A549 (cell line): ENCODE data around the gene COX4I1. TPM values are rescaled to one million over a fixed set of nuclear protein-coding genes. Genes with fewer than 3 reads are reported as not detected.

Source experiments
- ATAC-seq, 2 experiments: fragments of 200-7000 bp in 1 of 2; fragments of >200 bp in 1 of 2; cut with Nextera tagmentation in 1 of 2; cut with Tn5 transposase in 1 of 2; 3 replicates each; pipeline versions ENCODE4 v1.8.0 to v1.9.1; 2018 to 2020; ENCODE audit warnings: mild to moderate bottlenecking in 1 of 2, moderate library complexity in 1 of 2
- CTCF ChIA-PET: fragments of 300-600 bp; sonication (Branson Sonifier 250); formaldehyde crosslinking; extraction: SDS; loops from one replicate; lab custom pipeline; 2021; ENCODE audit warnings: antibody characterized with exemption, inconsistent platforms; lab: Yijun Ruan, JAX
- POLR2A ChIA-PET: fragments of 350-600 bp; formaldehyde crosslinking; extraction: SDS; loops from one replicate; lab custom pipeline; 2021; ENCODE audit warnings: antibody characterized with exemption, inconsistent platforms; lab: Yijun Ruan, JAX
- DNase-seq, 2 experiments: peaks; one replicate each; pipeline versions ENCODE4 v3.0.0 to v3.0.0-alpha.2; 2011 to 2016; ENCODE audit warnings: low read depth in 1 of 2, low spot score in 1 of 2
- FAIRE-seq: peaks from 2 replicates; lab custom pipeline; 2011; peaks lifted over from hg19 to GRCh38; lab: Jason Lieb, UNC
- H3K27ac ChIP-seq, 2 experiments: fragments of >200 bp; sonication (Bioruptor Twin); formaldehyde crosslinking; 3 replicates each; pipeline ENCODE4 v1.5.1; 2016 to 2017
- H3K4me1 ChIP-seq: fragments of >200 bp; sonication (Bioruptor Twin); formaldehyde crosslinking; 3 replicates; pipeline ENCODE4 v1.6.1; 2016
- H3K4me2 ChIP-seq: fragments of >200 bp; sonication (Bioruptor Twin); formaldehyde crosslinking; 3 replicates; pipeline ENCODE4 v1.6.1; 2016
- H3K4me3 ChIP-seq: fragments of >200 bp; sonication (Bioruptor Twin); formaldehyde crosslinking; 3 replicates; pipeline ENCODE4 v1.5.1; 2016
- H3K9me3 ChIP-seq: fragments of >200 bp; sonication (Bioruptor Twin); formaldehyde crosslinking; 3 replicates; pipeline ENCODE4 v1.6.1; 2016
- CBX8 ChIP-seq: fragments of 200-600 bp; sonication (generic); IDR thresholded peaks from 2 replicates; pipeline ENCODE4 v1.6.1; 2016
- CHD4 ChIP-seq: fragments of 200-600 bp; sonication (generic); IDR thresholded peaks from 2 replicates; pipeline ENCODE4 v1.6.1; 2016; ENCODE audit warnings: antibody characterized with exemption, mild to moderate bottlenecking, borderline replicate concordance
- CTCF ChIP-seq: fragments of >200 bp; sonication (Bioruptor Twin); formaldehyde crosslinking; IDR thresholded peaks from 3 replicates; pipeline ENCODE4 v1.5.1; 2016
- EP300 ChIP-seq, 2 experiments: fragments of >200 bp; sonication (Bioruptor Twin); formaldehyde crosslinking; IDR thresholded peaks; 2 replicates in 1 of 2; 3 replicates in 1 of 2; pipeline ENCODE4 v1.6.1; 2016 to 2017
- ESRRA ChIP-seq: fragments of 150-350 bp; IDR thresholded peaks from 2 replicates; pipeline ENCODE4 v1.6.1; 2014; ENCODE audit warnings: mild to moderate bottlenecking, low read length, borderline replicate concordance
- FOXS1 ChIP-seq: fragments of 250-450 bp; sonication (Bioruptor Pico); IDR thresholded peaks from 2 replicates; pipeline ENCODE4 v1.5.0; 2020; ENCODE audit warnings: mild to moderate bottlenecking, moderate library complexity
- GATA3 ChIP-seq: IDR thresholded peaks from 2 replicates; pipeline ENCODE4 v1.6.1; 2012; ENCODE audit warnings: borderline replicate concordance
- HDAC2 ChIP-seq: fragments of 200-600 bp; sonication (generic); IDR thresholded peaks from 2 replicates; pipeline ENCODE4 v1.6.1; 2016
- HES2 ChIP-seq: fragments of >200 bp; sonication (Bioruptor Twin); formaldehyde crosslinking; IDR thresholded peaks from 2 replicates; pipeline ENCODE4 v1.6.1; 2016
- HEYL ChIP-seq: fragments of 250-450 bp; sonication (Bioruptor Pico); IDR thresholded peaks from 2 replicates; pipeline ENCODE4 v1.8.0; 2021; ENCODE audit warnings: mild to moderate bottlenecking, moderate library complexity
- MAFK ChIP-seq: fragments of 450-650 bp; IDR thresholded peaks from 2 replicates; pipeline ENCODE4 v1.6.1; 2014; ENCODE audit not compliant: partially characterized antibody
- MAZ ChIP-seq: fragments of 150-350 bp; IDR thresholded peaks from 2 replicates; pipeline ENCODE4 v1.6.1; 2014; ENCODE audit warnings: antibody characterized with exemption, low read depth, low read length, borderline replicate concordance
- NFE2L2 ChIP-seq: fragments of 150-350 bp; conservative IDR thresholded peaks from 2 replicates; pipeline ENCODE4 v1.6.1; 2014; ENCODE audit warnings: low read length
- PBX3 ChIP-seq: IDR thresholded peaks from 2 replicates; pipeline ENCODE4 v1.6.1; 2012
- POLR2A ChIP-seq: IDR thresholded peaks from 2 replicates; pipeline ENCODE4 v1.6.1; 2012; ENCODE audit warnings: mild to moderate bottlenecking, low read length
- POLR2AphosphoS2 ChIP-seq: conservative IDR thresholded peaks from 2 replicates; pipeline ENCODE4 v1.6.1; 2012; ENCODE audit warnings: low read length, improper control_type of control experiment, inconsistent platforms
- RAD21 ChIP-seq, 2 experiments: fragments of >200 bp in 1 of 2; sonication (Bioruptor Twin) in 1 of 2; formaldehyde crosslinking in 1 of 2; IDR thresholded peaks in 1 of 2; conservative IDR thresholded peaks in 1 of 2; 2 replicates in 1 of 2; 3 replicates in 1 of 2; pipeline ENCODE4 v1.6.1; 2012 to 2018; ENCODE audit warnings: inconsistent platforms in 1 of 2
- ZC3H11A ChIP-seq: fragments of 450-650 bp; IDR thresholded peaks from 2 replicates; pipeline ENCODE4 v1.6.1; 2014; ENCODE audit warnings: antibody characterized with exemption, mild to moderate bottlenecking
- ZNF302 ChIP-seq: fragments of 250-450 bp; sonication (Bioruptor Pico); IDR thresholded peaks from 2 replicates; pipeline ENCODE4 v1.9.0; 2021; ENCODE audit warnings: inconsistent platforms, mild to moderate bottlenecking, moderate library complexity
- WGBS: methylation state at CpG from one replicate; pipeline ENCODE4 v1.1.6; 2017; ENCODE audit errors: missing lambda C conversion rate; 5-methylcytosine and 5-hydroxymethylcytosine counted together
- polyA plus RNA-seq, 4 experiments: library from polyadenylated mRNA; depleted of rRNA in 3 of 4; stranded (reverse); fragments of >200 nt; fragmentation: RNase III in 1 of 4; extraction: RNeasy Plus Mini Kit Qiagen cat#74134 plus additional on column Dnase treatment in 1 of 4; gene quantifications; 2 replicates in 3 of 4; 3 replicates in 1 of 4; pipeline ENCODE4 v1.2.3, GENCODE V29; 2011 to 2017
- TF ChIP-seq, protein P1 (sequence below): IDR thresholded peaks from 2 replicates; pipeline ENCODE4 v1.6.1; 2012; ENCODE audit warnings: low read depth, borderline replicate concordance
- TF ChIP-seq, protein P2 (sequence below): fragments of 150-350 bp; IDR thresholded peaks from 2 replicates; pipeline ENCODE4 v1.6.1; 2014; ENCODE audit warnings: low read depth, mild to moderate bottlenecking, low read length
- TF ChIP-seq, protein P3 (sequence below): fragments of 450-650 bp; IDR thresholded peaks from 2 replicates; pipeline ENCODE4 v1.6.1; 2014; ENCODE audit warnings: antibody characterized with exemption
- TF ChIP-seq, protein P4 (sequence below): fragments of 250-450 bp; sonication (Bioruptor Pico); IDR thresholded peaks from 2 replicates; pipeline ENCODE4 v1.5.0; 2020; ENCODE audit warnings: low read depth, mild to moderate bottlenecking, moderate library complexity

COX4I1 gene
- polyA plus RNA-seq, 2 of the 4 experiments (the other 2 are of a cell fraction): 783 to 929 TPM

DNA sequence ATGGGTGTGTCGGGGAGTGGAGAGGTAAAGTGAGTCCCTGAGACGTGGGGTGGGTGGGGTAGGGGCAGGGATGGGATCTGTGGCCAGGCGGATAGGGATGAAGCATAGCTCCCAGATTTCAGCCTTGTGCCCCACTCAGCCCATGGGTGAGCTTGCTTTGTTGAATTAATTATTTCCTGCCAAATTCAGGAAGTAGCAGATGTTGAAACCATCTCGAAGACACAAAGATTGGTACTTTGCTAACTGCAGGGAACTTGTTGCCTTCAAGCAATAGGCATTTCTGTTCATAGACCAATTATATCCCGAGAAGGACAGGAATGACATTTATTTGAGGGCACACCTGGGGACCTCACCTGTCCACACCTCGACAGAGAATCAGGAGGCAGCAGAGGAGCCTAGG is 37.6 kb upstream of the COX4I1 start:
- no peak overlapping the region for H3K4me3 ChIP-seq
- FAIRE-seq (no peak), DNase-seq (no peak), ATAC-seq (no peak)
- H3K27ac ChIP-seq: no peak overlapping the region
- H3K4me1 ChIP-seq: peaks cover under 1% of the 10 kb centered on the region
- ChIA-PET CTCF (interaction anchor here (0.8 to 5.6 kb wide), 6 partner anchors 11 to 486 kb away, joined by 3 to 43 read pairs (median 6); partner anchors contain the start of gene C16orf74), POLR2A (no interaction called here)
- 52% methylated on average over 6 of the region's 6 CpGs for WGBS
- TF ChIP-seq FOXS1 (CRISPR knock-in tag) (no peak), HDAC2 (no peak), PBX3 (no peak), ESRRA (no peak), NFE2L2 (no peak), POLR2AphosphoS2 (no peak), CBX8 (no peak), HEYL (no peak)
- TF ChIP-seq, protein P1, sequence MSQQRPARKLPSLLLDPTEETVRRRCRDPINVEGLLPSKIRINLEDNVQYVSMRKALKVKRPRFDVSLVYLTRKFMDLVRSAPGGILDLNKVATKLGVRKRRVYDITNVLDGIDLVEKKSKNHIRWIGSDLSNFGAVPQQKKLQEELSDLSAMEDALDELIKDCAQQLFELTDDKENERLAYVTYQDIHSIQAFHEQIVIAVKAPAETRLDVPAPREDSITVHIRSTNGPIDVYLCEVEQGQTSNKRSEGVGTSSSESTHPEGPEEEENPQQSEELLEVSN: no peak
- TF ChIP-seq, protein P2, sequence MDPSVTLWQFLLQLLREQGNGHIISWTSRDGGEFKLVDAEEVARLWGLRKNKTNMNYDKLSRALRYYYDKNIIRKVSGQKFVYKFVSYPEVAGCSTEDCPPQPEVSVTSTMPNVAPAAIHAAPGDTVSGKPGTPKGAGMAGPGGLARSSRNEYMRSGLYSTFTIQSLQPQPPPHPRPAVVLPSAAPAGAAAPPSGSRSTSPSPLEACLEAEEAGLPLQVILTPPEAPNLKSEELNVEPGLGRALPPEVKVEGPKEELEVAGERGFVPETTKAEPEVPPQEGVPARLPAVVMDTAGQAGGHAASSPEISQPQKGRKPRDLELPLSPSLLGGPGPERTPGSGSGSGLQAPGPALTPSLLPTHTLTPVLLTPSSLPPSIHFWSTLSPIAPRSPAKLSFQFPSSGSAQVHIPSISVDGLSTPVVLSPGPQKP: no peak
- H3K9me3 ChIP-seq: no peaks in the 10 kb centered on the region
- no peak overlapping the region for H3K4me2 ChIP-seq

DNA sequence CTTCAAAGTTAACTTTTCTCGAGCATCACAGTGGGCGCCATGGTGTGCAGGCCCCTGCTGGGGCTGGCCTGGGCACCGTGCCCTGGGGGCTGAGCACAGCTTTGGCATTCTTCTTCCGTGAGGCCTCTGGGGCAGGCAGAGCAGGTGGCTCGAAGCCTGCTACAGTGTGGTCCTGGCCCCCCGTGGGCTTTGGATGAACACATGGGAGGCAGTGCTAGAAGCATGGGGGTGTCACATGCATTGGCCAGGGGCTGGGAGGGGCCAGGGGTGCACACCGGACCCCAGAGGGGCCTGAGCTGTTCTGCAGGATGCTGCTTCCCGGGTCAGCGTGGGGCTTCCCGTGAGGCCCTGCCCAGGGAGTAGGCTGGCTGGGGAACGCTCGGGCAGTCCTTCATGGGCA is 36.5 kb upstream of the COX4I1 start:
- no peak overlapping the region for H3K4me3 ChIP-seq
- TF ChIP-seq HDAC2 (no peak), HES2 (no peak), GATA3 (no peak), ZC3H11A (no peak), CTCF (no peak), POLR2A (no peak), RAD21 (conservative IDR thresholded peaks at IDR 0.05 in 1 of 2, IDR thresholded peaks at IDR 0.05 in 1 of 2) (no peak), MAZ (no peak)
- TF ChIP-seq, protein P3, sequence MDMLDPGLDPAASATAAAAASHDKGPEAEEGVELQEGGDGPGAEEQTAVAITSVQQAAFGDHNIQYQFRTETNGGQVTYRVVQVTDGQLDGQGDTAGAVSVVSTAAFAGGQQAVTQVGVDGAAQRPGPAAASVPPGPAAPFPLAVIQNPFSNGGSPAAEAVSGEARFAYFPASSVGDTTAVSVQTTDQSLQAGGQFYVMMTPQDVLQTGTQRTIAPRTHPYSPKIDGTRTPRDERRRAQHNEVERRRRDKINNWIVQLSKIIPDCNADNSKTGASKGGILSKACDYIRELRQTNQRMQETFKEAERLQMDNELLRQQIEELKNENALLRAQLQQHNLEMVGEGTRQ: no peak
- FAIRE-seq (no peak), DNase-seq (no peak), ATAC-seq (no peak)
- H3K4me1 ChIP-seq: peaks cover 11% of the 10 kb centered on the region
- 80% methylated on average over 11 of the region's 12 CpGs for WGBS
- ChIA-PET CTCF (interaction anchor here (0.6 to 5.6 kb wide), 7 partner anchors 25 to 312 kb away, joined by 3 to 43 read pairs (median 6); no protein-coding TSS in a partner anchor), POLR2A (no interaction called here)
- H3K4me2 ChIP-seq: no peak overlapping the region
- no peaks in the 10 kb centered on the region for H3K9me3 ChIP-seq
- H3K27ac ChIP-seq: no peak overlapping the region

DNA sequence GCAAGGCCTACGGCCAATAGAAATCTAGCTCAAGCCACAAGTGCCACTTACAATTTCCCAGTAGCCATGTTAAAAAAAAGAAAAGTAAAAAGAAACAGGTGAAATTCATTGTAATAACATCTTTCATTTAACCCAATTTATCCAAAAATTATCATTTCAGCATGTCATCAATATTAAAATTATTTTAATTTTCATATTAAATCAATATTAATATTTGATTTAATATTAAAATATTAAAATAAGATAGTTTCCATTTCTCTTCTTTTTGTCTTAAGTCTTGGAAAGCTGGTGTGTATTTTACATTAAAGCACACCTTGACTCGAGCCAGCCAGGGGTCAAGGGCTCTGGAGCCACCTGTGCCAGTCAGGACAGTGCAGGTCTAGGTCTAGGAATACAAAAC is 35.9 kb upstream of the COX4I1 start:
- CTCF ChIA-PET: interaction anchor here (0.6 to 5.6 kb wide), 3 partner anchors 26 to 313 kb away, joined by 3 to 43 read pairs (median 6); no protein-coding TSS in a partner anchor
- POLR2A ChIA-PET: no interaction called here
- WGBS: 63% methylated on average over 2 of the region's 2 CpGs
- TF ChIP-seq CHD4 (no peak), MAFK (no peak), EP300 (IDR thresholded peaks at IDR 0.05) (no peak), HES2 (no peak), ZNF302 (CRISPR knock-in tag) (no peak), NFE2L2 (no peak), CTCF (no peak), HEYL (no peak)
- TF ChIP-seq, protein P4, sequence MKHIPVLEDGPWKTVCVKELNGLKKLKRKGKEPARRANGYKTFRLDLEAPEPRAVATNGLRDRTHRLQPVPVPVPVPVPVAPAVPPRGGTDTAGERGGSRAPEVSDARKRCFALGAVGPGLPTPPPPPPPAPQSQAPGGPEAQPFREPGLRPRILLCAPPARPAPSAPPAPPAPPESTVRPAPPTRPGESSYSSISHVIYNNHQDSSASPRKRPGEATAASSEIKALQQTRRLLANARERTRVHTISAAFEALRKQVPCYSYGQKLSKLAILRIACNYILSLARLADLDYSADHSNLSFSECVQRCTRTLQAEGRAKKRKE (CRISPR knock-in tag): no peak
- TF ChIP-seq, protein P2: no peak

More for the DNA sequence above, 35.9 kb upstream of the COX4I1 start:
- FAIRE-seq (no peak), DNase-seq (no peak), ATAC-seq (no peak)
- Histone ChIP-seq H3K4me3 (no peak overlapping the region), H3K27ac (no peak overlapping the region), H3K9me3 (no peaks in the 10 kb centered on the region), H3K4me2 (no peak overlapping the region), H3K4me1 (peaks cover 17% of the 10 kb centered on the region)
